Tibial nerve (tissue), 4 donors: Measurements from ENCODE around the gene UGT1A1.

Source experiments
- CTCF ChIP-seq, 5 experiments: fragments of 200-600 bp in 3 of 5; fragments of 450-650 bp in 2 of 5; sonication (generic) in 3 of 5; IDR thresholded peaks; one replicate each; pipeline ENCODE4 v1.5.1; 2016 to 2019; ENCODE audit warnings: antibody characterized with exemption in 5 of 5, mild to moderate bottlenecking in 3 of 5, moderate library complexity in 2 of 5
- EP300 ChIP-seq, 2 donors: sonication (generic); formaldehyde crosslinking; IDR thresholded peaks; one replicate each; pipeline ENCODE4 v1.6.1; 2017; ENCODE audit warnings: antibody characterized with exemption in 2 of 2, mild to moderate bottlenecking in 1 of 2
- POLR2A ChIP-seq, 2 donors: fragments of 450-650 bp; IDR thresholded peaks; one replicate each; pipeline ENCODE4 v1.6.1; 2017; ENCODE audit warnings: antibody characterized with exemption in 2 of 2, mild to moderate bottlenecking in 2 of 2, moderate library complexity in 2 of 2

GRCh38 chr2:233764761-233765160 is 4.7 kb downstream of the UGT1A1 start:
- no peak for TF ChIP-seq CTCF (IDR thresholded peaks at IDR 0.05)
- no peak for TF ChIP-seq POLR2A (IDR thresholded peaks at IDR 0.05)
- no peak for TF ChIP-seq EP300 (IDR thresholded peaks at IDR 0.05)
